GM23338 (cell line): Measurements from ENCODE around the gene RNF32. TPM values are rescaled to one million over a fixed set of nuclear protein-coding genes. Genes with fewer than 3 reads are reported as not detected.

Source experiments
- ATAC-seq: fragments of 200-7000 bp; cut with Tn5 transposase; 3 replicates; pipeline ENCODE4 v1.9.1; 2020
- DNase-seq: peaks from one replicate; pipeline ENCODE4 v3.0.0-alpha.2; 2015; ENCODE audit warnings: low spot score
- H2AFZ ChIP-seq: fragments of 200-600 bp; sonication (generic); 2 replicates; pipeline ENCODE4 v1.8.0; 2016; ENCODE audit warnings: antibody characterized with exemption, mild to moderate bottlenecking, moderate library complexity
- H3F3A ChIP-seq: fragments of 200-600 bp; sonication (generic); replicated peaks from 2 replicates; pipeline ENCODE4 v1.8.0; 2017; ENCODE audit warnings: antibody characterized with exemption, mixed run types, low read depth
- H3K27ac ChIP-seq: fragments of 200-600 bp; sonication (generic); 2 replicates; pipeline ENCODE4 v1.6.1; 2016; ENCODE audit warnings: low read depth
- H3K27me3 ChIP-seq: fragments of 200-600 bp; sonication (generic); 2 replicates; pipeline ENCODE4 v1.8.0; 2016; ENCODE audit warnings: mild to moderate bottlenecking, mixed run types, moderate library complexity; ENCODE audit not compliant: insufficient read depth
- H3K36me3 ChIP-seq: fragments of 200-600 bp; sonication (generic); 2 replicates; pipeline ENCODE4 v1.8.0; 2016; ENCODE audit warnings: mild to moderate bottlenecking; ENCODE audit not compliant: insufficient read depth
- H3K4me1 ChIP-seq: fragments of 200-600 bp; sonication (generic); 2 replicates; pipeline ENCODE4 v1.8.0; 2016; ENCODE audit warnings: mild to moderate bottlenecking, moderate library complexity; ENCODE audit not compliant: insufficient read depth
- H3K4me2 ChIP-seq: fragments of 200-600 bp; sonication (generic); 2 replicates; pipeline ENCODE4 v1.7.1; 2017; ENCODE audit warnings: mixed run types
- H3K4me3 ChIP-seq: fragments of 200-600 bp; sonication (generic); 2 replicates; pipeline ENCODE4 v1.6.1; 2016; ENCODE audit warnings: mixed run types
- H3K79me2 ChIP-seq: fragments of 200-600 bp; sonication (generic); replicated peaks from 2 replicates; pipeline ENCODE4 v1.8.0; 2017; ENCODE audit warnings: mild to moderate bottlenecking; ENCODE audit not compliant: insufficient read depth
- H3K9me2 ChIP-seq: fragments of 200-600 bp; sonication (generic); 2 replicates; pipeline ENCODE4 v1.8.0; 2017; ENCODE audit not compliant: insufficient read depth
- H4K20me1 ChIP-seq: fragments of 200-600 bp; sonication (generic); replicated peaks from 2 replicates; pipeline ENCODE4 v1.8.0; 2017; ENCODE audit warnings: mild to moderate bottlenecking; ENCODE audit not compliant: insufficient read depth
- H3K27ac Mint-ChIP-seq: 2 replicates; pipeline ENCODE4 v1.8.0; 2020; ENCODE audit warnings: inconsistent platforms, mild to moderate bottlenecking, moderate library complexity, mixed read lengths
- H3K27me3 Mint-ChIP-seq: 3 replicates; pipeline ENCODE4 v1.8.0; 2022; ENCODE audit warnings: low read depth, mild to moderate bottlenecking, moderate library complexity, mixed read lengths, inconsistent platforms; ENCODE audit not compliant: insufficient read depth, poor library complexity
- H3K36me3 Mint-ChIP-seq: 3 replicates; pipeline ENCODE4 v1.8.0; 2021; ENCODE audit warnings: low read depth, mild to moderate bottlenecking, inconsistent platforms, moderate library complexity, mixed read lengths
- H3K4me1 Mint-ChIP-seq: 3 replicates; pipeline ENCODE4 v1.8.0; 2020; ENCODE audit warnings: mild to moderate bottlenecking, inconsistent platforms, mixed read lengths
- H3K4me3 Mint-ChIP-seq: 3 replicates; pipeline ENCODE4 v1.8.0; 2021; ENCODE audit warnings: moderate library complexity, mild to moderate bottlenecking, inconsistent platforms, mixed read lengths
- H3K9me3 Mint-ChIP-seq: 3 replicates; pipeline ENCODE4 v1.8.0; 2020; ENCODE audit warnings: moderate library complexity, mild to moderate bottlenecking, inconsistent platforms, mixed read lengths
- CREB1 ChIP-seq: fragments of 250-450 bp; sonication (Bioruptor Pico); IDR thresholded peaks from 2 replicates; pipeline ENCODE4 v1.5.0; 2020; ENCODE audit warnings: low read depth, mild to moderate bottlenecking, moderate library complexity
- EZH2 ChIP-seq: fragments of 200-600 bp; sonication (generic); IDR thresholded peaks from one replicate; pipeline ENCODE4 v1.8.0; 2017; ENCODE audit warnings: antibody characterized with exemption, mild to moderate bottlenecking, low read depth; ENCODE audit not compliant: unreplicated experiment
- EZH2phosphoT487 ChIP-seq: fragments of 200-600 bp; sonication (generic); IDR thresholded peaks from one replicate; pipeline ENCODE4 v1.8.1; 2018; ENCODE audit warnings: antibody characterized with exemption; ENCODE audit not compliant: unreplicated experiment
- POLR2AphosphoS5 ChIP-seq: IDR thresholded peaks from 2 replicates; pipeline ENCODE4 v1.6.1; 2016; ENCODE audit warnings: antibody characterized with exemption, low read depth
- REST ChIP-seq: IDR thresholded peaks from one replicate; pipeline ENCODE4 v1.6.1; 2018; ENCODE audit warnings: antibody characterized with exemption; ENCODE audit not compliant: unreplicated experiment
- STAT1 ChIP-seq: IDR thresholded peaks from one replicate; pipeline ENCODE4 v1.6.1; 2016; ENCODE audit warnings: antibody characterized with exemption; ENCODE audit not compliant: unreplicated experiment
- ZNF331 ChIP-seq: fragments of 250-450 bp; sonication (Bioruptor Pico); IDR thresholded peaks from 2 replicates; pipeline ENCODE4 v1.5.0; 2020; ENCODE audit warnings: low read depth, mild to moderate bottlenecking, moderate library complexity
- polyA plus RNA-seq: library from polyadenylated mRNA; unstranded; fragments of >200 nt; fragmentation: Nextera tagmentation; extraction: Ambion mirVana; gene quantifications from 2 replicates; pipeline ENCODE4 v1.2.1, GENCODE V29; 2016
- total RNA-seq: library from RNA; depleted of rRNA; stranded (reverse); fragments of >200 nt; shearing (Covaris generic); gene quantifications from 2 replicates; pipeline ENCODE4 v1.2.3, GENCODE V29; 2014
- TF ChIP-seq, protein P1 (sequence below): IDR thresholded peaks from 2 replicates; pipeline ENCODE4 v1.6.1; 2016; ENCODE audit warnings: antibody characterized with exemption

Gene RNF32
- total and polyA plus RNA-seq, 2 experiments from 2014 or later: 0.56 to 2.0 TPM

- Mint-ChIP-seq H3K9me3 (peaks cover 12% of the 10 kb centered on the region; the same call in 2 of the 3 replicates), H3K4me3 (no peak overlapping the region), H3K4me1 (peaks cover 9% of the 10 kb centered on the region; the same call in 2 of the 3 replicates), H3K27me3 (peaks cover 6% of the 10 kb centered on the region), H3K36me3 (peaks cover 4% of the 10 kb centered on the region; the same call in 1 of the 3 replicates), H3K27ac (peak overlapping the region; percentile 51; the same call in 1 of the 2 replicates)
- H3K4me1 ChIP-seq: no peaks in the 10 kb centered on the region
- DNase-seq (peak; percentile 41), ATAC-seq (peak; percentile 52)
- H3K9me2 ChIP-seq: no peaks in the 10 kb centered on the region
- H3K27me3 ChIP-seq: no peaks in the 10 kb centered on the region
- no peaks in the 10 kb centered on the region for H3K79me2 ChIP-seq
- no peaks in the 10 kb centered on the region for H4K20me1 ChIP-seq
- H3K4me3 ChIP-seq: no peak overlapping the region
- H3K36me3 ChIP-seq: no peaks in the 10 kb centered on the region
- H2AFZ ChIP-seq: no peak overlapping the region
- H3F3A ChIP-seq: no peaks in the 10 kb centered on the region
- 0 out of 2 replicates have a peak overlapping the region, but pooled peaks have one; percentile 3 for H3K27ac ChIP-seq
- TF ChIP-seq EZH2 (no peak), STAT1 (no peak), REST (no peak), CREB1 (CRISPR knock-in tag) (no peak), ZNF331 (CRISPR knock-in tag) (no peak)
- TF ChIP-seq, protein P1, sequence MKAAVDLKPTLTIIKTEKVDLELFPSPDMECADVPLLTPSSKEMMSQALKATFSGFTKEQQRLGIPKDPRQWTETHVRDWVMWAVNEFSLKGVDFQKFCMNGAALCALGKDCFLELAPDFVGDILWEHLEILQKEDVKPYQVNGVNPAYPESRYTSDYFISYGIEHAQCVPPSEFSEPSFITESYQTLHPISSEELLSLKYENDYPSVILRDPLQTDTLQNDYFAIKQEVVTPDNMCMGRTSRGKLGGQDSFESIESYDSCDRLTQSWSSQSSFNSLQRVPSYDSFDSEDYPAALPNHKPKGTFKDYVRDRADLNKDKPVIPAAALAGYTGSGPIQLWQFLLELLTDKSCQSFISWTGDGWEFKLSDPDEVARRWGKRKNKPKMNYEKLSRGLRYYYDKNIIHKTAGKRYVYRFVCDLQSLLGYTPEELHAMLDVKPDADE: no peak
- H3K4me2 ChIP-seq: no peak overlapping the region
Measured at GRCh38 chr7:156654511-156655234, 14.1 kb downstream of the RNF32 start.

- Mint-ChIP-seq H3K4me1 (peaks cover 12% of the 10 kb centered on the region; the same call in 2 of the 3 replicates), H3K4me3 (no peak overlapping the region), H3K36me3 (peaks cover under 1% of the 10 kb centered on the region; the same call in 1 of the 3 replicates), H3K9me3 (peaks cover 9% of the 10 kb centered on the region; the same call in 2 of the 3 replicates), H3K27me3 (peaks cover 6% of the 10 kb centered on the region), H3K27ac (no peak overlapping the region)
- H3K36me3 ChIP-seq: no peaks in the 10 kb centered on the region
- DNase-seq: no peak
- H3K4me2 ChIP-seq: no peak overlapping the region
- no peaks in the 10 kb centered on the region for H3K4me1 ChIP-seq
- H3K79me2 ChIP-seq: no peaks in the 10 kb centered on the region
- H3K27me3 ChIP-seq: no peaks in the 10 kb centered on the region
- no peak overlapping the region for H2AFZ ChIP-seq
- no peaks in the 10 kb centered on the region for H3K9me2 ChIP-seq
- ATAC-seq: no peak
- no peaks in the 10 kb centered on the region for H4K20me1 ChIP-seq
- no peaks in the 10 kb centered on the region for H3F3A ChIP-seq
- H3K4me3 ChIP-seq: no peak overlapping the region
- H3K27ac ChIP-seq: no peak overlapping the region
- TF ChIP-seq EZH2phosphoT487 (no peak), POLR2AphosphoS5 (no peak)
- TF ChIP-seq, protein P1: no peak
Measured at GRCh38 chr7:156655251-156655650, 14.7 kb downstream of the RNF32 start.
